IMR-90 (cell line): ENCODE data around the gene MMD. TPM values are rescaled to one million over a fixed set of nuclear protein-coding genes. Genes with fewer than 3 reads are reported as not detected.

Experiments
- ATAC-seq: fragments of 200-7000 bp; cut with Tn5 transposase; 2 replicates; pipeline ENCODE4 v1.9.1; 2020; ENCODE audit warnings: low read depth, mild to moderate bottlenecking, moderate library complexity
- BruUV-seq: library from RNA; stranded (reverse); fragments of 400-500 nt; replicated peaks from 2 replicates; lab custom pipeline; 2021; lab: Mats Ljungman, UMichigan
- CTCF ChIA-PET: fragments of 300-600 bp; formaldehyde crosslinking; extraction: SDS; loops from one replicate; lab custom pipeline; 2021; ENCODE audit warnings: antibody characterized with exemption; lab: Yijun Ruan, JAX
- POLR2A ChIA-PET: fragments of 300-600 bp; sonication (Branson Sonifier 250); formaldehyde crosslinking; loops from one replicate; lab custom pipeline; 2022; ENCODE audit warnings: antibody characterized with exemption; ENCODE audit not compliant: unreplicated experiment; lab: Charles Lee
- DNase-seq: peaks from one replicate; pipeline ENCODE4 v3.0.0; 2013
- H2AFZ ChIP-seq: replicated peaks from 2 replicates; pipeline ENCODE3; 2013; ENCODE audit warnings: low read length, mild to moderate bottlenecking; ENCODE audit not compliant: poor library complexity
- H2AK5ac ChIP-seq: 2 replicates; pipeline ENCODE4 v1.6.1; 2013; ENCODE audit warnings: low read depth, low read length, inconsistent platforms
- H2AK9ac ChIP-seq: replicated peaks from 2 replicates; pipeline ENCODE3; 2013; ENCODE audit warnings: mild to moderate bottlenecking, low read depth, low read length, moderate library complexity; ENCODE audit not compliant: poor library complexity
- H2BK120ac ChIP-seq: 2 replicates; pipeline ENCODE4 v1.6.1; 2013; ENCODE audit warnings: low read depth, low read length, inconsistent platforms
- H2BK15ac ChIP-seq: 3 replicates; pipeline ENCODE4 v1.6.1; 2013; ENCODE audit warnings: low read depth, low read length, inconsistent platforms
- H2BK20ac ChIP-seq: 2 replicates; pipeline ENCODE4 v1.6.1; 2013; ENCODE audit warnings: low read depth, mild to moderate bottlenecking, inconsistent platforms, low read length, moderate library complexity
- H2BK5ac ChIP-seq: 2 replicates; pipeline ENCODE4 v1.6.1; 2013; ENCODE audit warnings: mild to moderate bottlenecking, low read depth, low read length, inconsistent platforms; ENCODE audit not compliant: poor library complexity, severe bottlenecking
- H3K14ac ChIP-seq: replicated peaks from 2 replicates; pipeline ENCODE4 v1.6.1; 2013; ENCODE audit warnings: low read depth, low read length, inconsistent platforms
- H3K18ac ChIP-seq: 2 replicates; pipeline ENCODE4 v1.6.1; 2013; ENCODE audit warnings: low read depth, low read length, control low read depth
- H3K23ac ChIP-seq: 2 replicates; pipeline ENCODE4 v1.6.1; 2013; ENCODE audit warnings: low read depth, low read length, inconsistent platforms
- H3K27ac ChIP-seq: 2 replicates; pipeline ENCODE4 v1.5.1; 2013; ENCODE audit warnings: mild to moderate bottlenecking, control low read depth, low read length; ENCODE audit not compliant: insufficient read depth
- H3K27me3 ChIP-seq: 2 replicates; pipeline ENCODE4 v1.6.1; 2013; ENCODE audit warnings: low read length; ENCODE audit not compliant: control insufficient read depth, insufficient read depth
- H3K36me3 ChIP-seq: 2 replicates; pipeline ENCODE4 v1.6.1; 2013; ENCODE audit warnings: low read length, mixed read lengths; ENCODE audit not compliant: control insufficient read depth, insufficient read depth
- H3K4ac ChIP-seq: 2 replicates; pipeline ENCODE4 v1.6.1; 2013; ENCODE audit warnings: low read depth, low read length, inconsistent platforms
- H3K4me1 ChIP-seq: 2 replicates; pipeline ENCODE4 v1.6.1; 2013; ENCODE audit warnings: low read length, mixed read lengths; ENCODE audit not compliant: control insufficient read depth, insufficient read depth
- H3K4me2 ChIP-seq: 2 replicates; pipeline ENCODE4 v1.6.1; 2013; ENCODE audit warnings: low read depth, mild to moderate bottlenecking, control low read depth, low read length, moderate library complexity
- H3K4me3 ChIP-seq: 2 replicates; pipeline ENCODE4 v1.5.1; 2013; ENCODE audit warnings: low read depth, mild to moderate bottlenecking, control low read depth, low read length, moderate library complexity; ENCODE audit not compliant: insufficient read depth
- H3K56ac ChIP-seq: 2 replicates; pipeline ENCODE4 v1.6.1; 2013; ENCODE audit warnings: low read length, inconsistent platforms; ENCODE audit not compliant: insufficient read depth; ENCODE audit errors: extremely low read depth
- H3K79me1 ChIP-seq, 2 experiments: 2 replicates each; pipeline ENCODE4 v1.6.1; 2013; ENCODE audit warnings: low read length in 2 of 2, inconsistent platforms in 1 of 2, low read depth in 1 of 2
- H3K9ac ChIP-seq: 2 replicates; pipeline ENCODE4 v1.6.1; 2013; ENCODE audit warnings: low read depth, low read length, control low read depth
- H3K9me1 ChIP-seq: 2 replicates; pipeline ENCODE4 v1.6.1; 2013; ENCODE audit warnings: low read length, inconsistent platforms; ENCODE audit not compliant: insufficient read depth
- H3K9me3 ChIP-seq: 2 replicates; pipeline ENCODE4 v1.6.1; 2013; ENCODE audit warnings: low read length; ENCODE audit not compliant: control insufficient read depth, insufficient read depth
- H4K20me1 ChIP-seq: 2 replicates; pipeline ENCODE4 v1.6.1; 2013; ENCODE audit warnings: low read length, inconsistent platforms; ENCODE audit not compliant: insufficient read depth
- H4K5ac ChIP-seq: 2 replicates; pipeline ENCODE4 v1.6.1; 2013; ENCODE audit warnings: mild to moderate bottlenecking, low read depth, low read length, control low read depth
- H4K8ac ChIP-seq, 2 experiments: 2 replicates each; pipeline ENCODE4 v1.6.1; 2013; ENCODE audit warnings: low read depth in 2 of 2, low read length in 2 of 2, control low read depth in 1 of 2, inconsistent platforms in 1 of 2
- H4K91ac ChIP-seq: 2 replicates; pipeline ENCODE4 v1.6.1; 2013; ENCODE audit warnings: low read depth, low read length, inconsistent platforms; ENCODE audit not compliant: insufficient read depth
- BHLHE40 ChIP-seq: fragments of 150-350 bp; IDR thresholded peaks from 2 replicates; pipeline ENCODE4 v1.6.1; 2016; ENCODE audit warnings: mild to moderate bottlenecking, low read depth, low read length
- CEBPB ChIP-seq: IDR thresholded peaks from 2 replicates; pipeline ENCODE4 v1.6.1; 2012; ENCODE audit warnings: low read depth, low read length, improper control_type of control experiment
- CHD1 ChIP-seq: IDR thresholded peaks from 2 replicates; pipeline ENCODE4 v1.6.1; 2012; ENCODE audit warnings: low read depth, low read length, improper control_type of control experiment
- ELK1 ChIP-seq: fragments of 150-350 bp; IDR thresholded peaks from 2 replicates; pipeline ENCODE4 v1.6.1; 2016; ENCODE audit warnings: low read depth, mild to moderate bottlenecking, low read length, moderate library complexity, borderline replicate concordance
- FOS ChIP-seq: fragments of 150-350 bp; IDR thresholded peaks from 2 replicates; pipeline ENCODE4 v1.6.1; 2016; ENCODE audit warnings: low read depth, low read length
- MAFK ChIP-seq: IDR thresholded peaks from 2 replicates; pipeline ENCODE4 v1.6.1; 2012; ENCODE audit warnings: low read depth, low read length, improper control_type of control experiment
- MAZ ChIP-seq: IDR thresholded peaks from 2 replicates; pipeline ENCODE4 v1.6.1; 2012; ENCODE audit warnings: low read depth, mild to moderate bottlenecking, low read length, improper control_type of control experiment, moderate library complexity, borderline replicate concordance
- NFE2L2 ChIP-seq: fragments of 150-350 bp; IDR thresholded peaks from 2 replicates; pipeline ENCODE4 v1.6.1; 2016; ENCODE audit warnings: low read depth, mild to moderate bottlenecking, low read length
- POLR2A ChIP-seq: IDR thresholded peaks from 2 replicates; pipeline ENCODE4 v1.6.1; 2012; ENCODE audit warnings: mild to moderate bottlenecking, low read depth, low read length
- RAD21 ChIP-seq: IDR thresholded peaks from 2 replicates; pipeline ENCODE4 v1.6.1; 2012; ENCODE audit warnings: low read length, improper control_type of control experiment
- RCOR1 ChIP-seq: IDR thresholded peaks from 2 replicates; pipeline ENCODE4 v1.6.1; 2012; ENCODE audit warnings: mild to moderate bottlenecking, low read length, improper control_type of control experiment; ENCODE audit not compliant: insufficient replicate concordance
- RFX5 ChIP-seq: IDR thresholded peaks from 2 replicates; pipeline ENCODE4 v1.8.0; 2012; ENCODE audit warnings: low read depth, mild to moderate bottlenecking, low read length, moderate library complexity
- SMC3 ChIP-seq: fragments of 150-350 bp; IDR thresholded peaks from 2 replicates; pipeline ENCODE4 v1.6.1; 2016; ENCODE audit warnings: low read depth, mild to moderate bottlenecking, antibody characterized with exemption, low read length, moderate library complexity
- dilution Hi-C: fragments of 300-500 bp; cut with HindIII; formaldehyde crosslinking; loops from one replicate; pipeline ENCODE4 v1.14.3; 2018; ENCODE audit warnings: low sequenced_read_pairs; ENCODE audit not compliant: unreplicated experiment
- in situ Hi-C: fragments of 300-500 bp; cut with MboI; formaldehyde crosslinking; loops from 3 replicates; pipeline ENCODE4 v1.14.3; 2019; ENCODE audit warnings: low sequenced_read_pairs, inconsistent platforms, mixed read lengths
- intact Hi-C: fragments of 100-400 bp; cut with micrococcal nuclease; formaldehyde crosslinking; loops from 2 replicates; pipeline ENCODE4 v1.10.0; 2022
- polyA plus RNA-seq, 3 experiments: library from polyadenylated mRNA; depleted of rRNA; stranded (reverse); fragments of >200 nt; gene quantifications; 2 replicates each; pipeline ENCODE4 v1.2.3, GENCODE V29; 2012; ENCODE audit warnings: low replicate concordance in 1 of 3
- total RNA-seq: library from RNA; depleted of rRNA; stranded (reverse); fragments of >200 nt; gene quantifications from 2 replicates; pipeline ENCODE4 v1.2.3, GENCODE V29; 2012
- TF ChIP-seq, protein P1 (sequence below): conservative IDR thresholded peaks from 2 replicates; pipeline ENCODE4 v1.5.1; 2012; ENCODE audit warnings: mild to moderate bottlenecking, low read depth, low read length, improper control_type of control experiment

The MMD gene
- total and polyA plus RNA-seq, 2 of the 4 experiments (the other 2 are of a cell fraction): 6.3 to 7.0 TPM

DNA sequence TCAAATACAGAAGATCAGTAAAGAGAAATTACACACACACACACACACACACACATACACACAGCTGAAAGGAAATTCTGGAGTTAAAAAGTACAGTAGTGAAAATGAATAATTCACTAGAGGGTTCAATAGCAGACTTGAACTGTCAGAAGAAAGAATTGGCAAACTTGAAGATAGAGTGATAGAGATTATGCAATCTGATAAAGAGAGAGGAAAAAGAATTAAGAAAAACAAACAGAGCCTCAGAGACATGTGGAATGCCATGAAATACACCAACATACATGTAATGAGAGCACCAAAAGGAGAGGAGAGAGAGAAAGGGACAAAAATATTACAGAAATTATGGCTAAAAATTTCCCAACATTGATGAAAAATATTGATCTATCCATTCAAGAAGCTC lies 60.7 kb downstream of the MMD start:
- intact Hi-C loops: no loop called here
- no peak for DNase-seq
- no peak for TF ChIP-seq BHLHE40
- no peak for TF ChIP-seq ELK1
- TF ChIP-seq RFX5: no peak
- TF ChIP-seq CHD1: no peak
- TF ChIP-seq POLR2A: no peak
- no peak for TF ChIP-seq RAD21
- TF ChIP-seq FOS: no peak
- no peak for TF ChIP-seq RCOR1
- TF ChIP-seq MAFK: no peak
- TF ChIP-seq, protein P1, sequence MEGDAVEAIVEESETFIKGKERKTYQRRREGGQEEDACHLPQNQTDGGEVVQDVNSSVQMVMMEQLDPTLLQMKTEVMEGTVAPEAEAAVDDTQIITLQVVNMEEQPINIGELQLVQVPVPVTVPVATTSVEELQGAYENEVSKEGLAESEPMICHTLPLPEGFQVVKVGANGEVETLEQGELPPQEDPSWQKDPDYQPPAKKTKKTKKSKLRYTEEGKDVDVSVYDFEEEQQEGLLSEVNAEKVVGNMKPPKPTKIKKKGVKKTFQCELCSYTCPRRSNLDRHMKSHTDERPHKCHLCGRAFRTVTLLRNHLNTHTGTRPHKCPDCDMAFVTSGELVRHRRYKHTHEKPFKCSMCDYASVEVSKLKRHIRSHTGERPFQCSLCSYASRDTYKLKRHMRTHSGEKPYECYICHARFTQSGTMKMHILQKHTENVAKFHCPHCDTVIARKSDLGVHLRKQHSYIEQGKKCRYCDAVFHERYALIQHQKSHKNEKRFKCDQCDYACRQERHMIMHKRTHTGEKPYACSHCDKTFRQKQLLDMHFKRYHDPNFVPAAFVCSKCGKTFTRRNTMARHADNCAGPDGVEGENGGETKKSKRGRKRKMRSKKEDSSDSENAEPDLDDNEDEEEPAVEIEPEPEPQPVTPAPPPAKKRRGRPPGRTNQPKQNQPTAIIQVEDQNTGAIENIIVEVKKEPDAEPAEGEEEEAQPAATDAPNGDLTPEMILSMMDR: no peak
- no peak for TF ChIP-seq CEBPB
- no peak for TF ChIP-seq NFE2L2
- no peak for TF ChIP-seq SMC3
- TF ChIP-seq MAZ: no peak

More for the DNA sequence above, 60.7 kb downstream of the MMD start:
- no peaks in the 10 kb centered on the region for H3K79me1 ChIP-seq
- BruUV-seq: no TSS peak
- H3K23ac ChIP-seq: no peak overlapping the region
- no peak overlapping the region for H3K56ac ChIP-seq
- dilution Hi-C loops (no loop called here), in situ Hi-C loops (no loop called here)
- no peak overlapping the region for H3K9ac ChIP-seq
- H3K14ac ChIP-seq: no peak overlapping the region
- no peak overlapping the region for H3K4ac ChIP-seq
- H3K4me2 ChIP-seq: no peak overlapping the region
- ChIA-PET POLR2A (no interaction called here), CTCF (interaction anchor here (0.6 to 1.7 kb wide), 3 partner anchors 13 to 152 kb away, joined by 3 to 5 read pairs (median 3); no protein-coding TSS in a partner anchor)
- no peak overlapping the region for H2AK9ac ChIP-seq
- no peak overlapping the region for H2AK5ac ChIP-seq
- H3K9me3 ChIP-seq: no peaks in the 10 kb centered on the region
- H2AFZ ChIP-seq: no peak overlapping the region
- no peaks in the 10 kb centered on the region for H3K36me3 ChIP-seq
- H3K27ac ChIP-seq: no peak overlapping the region
- no peak overlapping the region for H3K18ac ChIP-seq
- no peak overlapping the region for H4K5ac ChIP-seq
- H2BK5ac ChIP-seq: no peak overlapping the region
- no peak overlapping the region for H3K4me3 ChIP-seq
- H3K27me3 ChIP-seq: no peaks in the 10 kb centered on the region; the same call in 1 of the 2 replicates
- H2BK15ac ChIP-seq: no peak overlapping the region
- H4K91ac ChIP-seq: no peak overlapping the region
- H2BK120ac ChIP-seq: no peak overlapping the region
- no peaks in the 10 kb centered on the region for H4K20me1 ChIP-seq
- H2BK20ac ChIP-seq: no peak overlapping the region
- no peaks in the 10 kb centered on the region for H3K4me1 ChIP-seq
- H4K8ac ChIP-seq: no peak overlapping the region
- H3K9me1 ChIP-seq: no peaks in the 10 kb centered on the region
- ATAC-seq: no peak
